Measurements from ENCODE around the gene HDAC11.

GRCh38 chr3:13507570-13508339, 27.6 kb downstream of the HDAC11 start:
- TF ChIP-seq MAX (IDR thresholded peaks at IDR 0.05) (no peak), TAF1 (IDR thresholded peaks at IDR 0.05; ENCODE audit: low read depth) (no peak), TEAD4 (IDR thresholded peaks at IDR 0.05) (no peak), NFIC (IDR thresholded peaks at IDR 0.05) (no peak), TCF12 (IDR thresholded peaks at IDR 0.05; ENCODE audit: low read depth) (no peak), YY1 (IDR thresholded peaks at IDR 0.05; ENCODE audit: low read depth) (no peak), CEBPB (IDR thresholded peaks at IDR 0.05) (no peak), REST (IDR thresholded peaks at IDR 0.05; ENCODE audit: low read depth) (no peak), FOXM1 (IDR thresholded peaks at IDR 0.05; ENCODE audit: borderline replicate concordance, low read depth) (no peak)
